Pulmonary artery endothelial cell (primary cell): Measurements from ENCODE around the gene MPRIP. TPM values are rescaled to one million over a fixed set of nuclear protein-coding genes. Genes with fewer than 3 reads are reported as not detected.

Experiments used
- DNase-seq: peaks from one replicate; pipeline ENCODE4 v3.0.0-alpha.2; 2011; ENCODE audit warnings: low read depth, low spot score
- total RNA-seq: library from RNA; depleted of rRNA; stranded (reverse); fragments of >200 nt; gene quantifications from 2 replicates; pipeline ENCODE4 v1.2.3, GENCODE V29; 2014

The MPRIP gene
- total RNA-seq, 1 donor from 2014 or later: 108 TPM

GRCh38 chr17:17087424-17088015 is 45.3 kb downstream of the MPRIP start:
- no peak for DNase-seq

DNA sequence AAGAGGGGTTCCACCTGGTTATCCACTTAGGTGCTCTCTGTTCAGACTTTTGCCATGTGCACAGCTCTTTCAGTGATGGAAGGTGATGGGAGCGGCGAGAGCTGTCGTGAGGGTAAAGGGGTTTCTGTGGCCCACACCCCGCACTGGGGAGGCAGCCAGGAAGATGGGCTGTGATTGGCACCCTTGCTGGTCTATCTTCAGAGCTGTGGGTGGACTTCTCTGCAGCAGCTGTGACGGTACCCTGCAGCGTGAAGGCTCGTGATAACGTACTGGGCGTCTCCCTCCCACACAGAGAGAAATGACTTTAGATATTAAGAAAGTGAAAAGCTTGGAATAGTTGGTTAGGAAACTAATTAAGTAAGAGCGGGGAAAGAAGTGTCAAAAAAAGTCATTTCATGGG is 45.8 kb downstream of the MPRIP start:
- DNase-seq: no peak

- no peak for DNase-seq
Measured at GRCh38 chr17:17088541-17089525, 46.6 kb downstream of the MPRIP start.

DNA sequence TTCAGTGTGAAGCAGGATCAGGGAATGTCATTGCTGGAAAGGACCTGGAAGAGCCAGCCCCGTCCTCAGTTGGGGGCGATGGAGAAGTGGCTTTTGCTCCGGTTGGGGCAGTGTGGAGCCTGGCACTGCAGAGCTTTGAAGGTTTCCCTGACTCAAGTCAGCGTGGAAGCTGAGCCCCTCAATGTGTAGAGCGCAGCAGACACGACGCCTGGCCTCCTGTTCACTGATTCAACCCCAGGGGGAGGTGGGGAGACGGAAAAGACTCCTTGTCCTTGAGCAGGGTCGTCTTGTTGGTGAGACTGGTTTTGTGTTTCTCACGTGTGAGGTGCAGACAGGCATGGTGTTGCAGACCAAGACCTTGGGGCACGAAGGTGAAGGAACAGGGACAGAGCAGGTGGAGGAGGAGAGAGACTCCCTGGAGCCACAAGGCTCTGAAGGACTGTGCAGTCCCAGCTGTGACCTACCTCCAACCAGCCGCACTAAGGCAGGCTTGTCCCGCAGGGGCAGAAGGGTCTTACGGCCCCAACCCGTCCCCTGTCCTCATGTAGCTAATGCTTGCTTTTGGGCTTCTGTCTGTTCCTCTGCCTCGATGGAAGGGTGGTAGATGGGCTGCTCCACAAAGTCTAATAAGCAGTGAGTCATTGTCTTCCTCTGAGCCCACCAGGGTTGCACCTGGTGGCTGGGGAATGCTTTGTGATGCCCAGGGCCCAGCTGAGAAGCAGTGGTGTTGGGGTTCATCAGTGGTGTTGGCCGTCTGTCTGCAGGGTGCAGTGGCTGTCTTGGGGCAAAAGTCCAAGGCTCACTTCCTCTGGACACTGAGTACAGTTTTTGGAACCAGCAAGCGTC is 47.8 kb downstream of the MPRIP start:
- no peak for DNase-seq

- DNase-seq: no peak
Measured at GRCh38 chr17:17090642-17091103, 48.4 kb downstream of the MPRIP start.

DNA sequence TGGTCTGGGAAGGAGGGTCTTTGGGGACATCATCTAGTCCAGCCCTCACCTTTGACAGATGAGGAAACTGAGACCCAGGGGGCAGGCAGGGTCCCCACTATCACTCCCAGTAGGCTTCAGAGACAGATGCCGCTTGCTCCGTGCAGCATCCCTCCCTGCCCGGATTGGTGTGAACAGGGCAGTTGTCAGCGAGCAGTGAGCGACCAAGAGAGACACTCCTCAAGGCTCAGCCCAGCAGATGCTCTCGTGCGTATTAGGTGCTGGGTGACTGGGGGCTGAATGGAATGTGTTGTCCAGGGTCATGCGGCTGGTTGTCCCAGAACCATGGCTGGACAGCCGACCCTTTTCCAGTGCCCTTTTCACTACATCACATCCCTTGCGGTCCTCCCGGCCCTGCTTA is 49.0 kb downstream of the MPRIP start:
- no peak for DNase-seq

- no peak for DNase-seq
Measured at GRCh38 chr17:17091856-17092756, 49.8 kb downstream of the MPRIP start.

DNA sequence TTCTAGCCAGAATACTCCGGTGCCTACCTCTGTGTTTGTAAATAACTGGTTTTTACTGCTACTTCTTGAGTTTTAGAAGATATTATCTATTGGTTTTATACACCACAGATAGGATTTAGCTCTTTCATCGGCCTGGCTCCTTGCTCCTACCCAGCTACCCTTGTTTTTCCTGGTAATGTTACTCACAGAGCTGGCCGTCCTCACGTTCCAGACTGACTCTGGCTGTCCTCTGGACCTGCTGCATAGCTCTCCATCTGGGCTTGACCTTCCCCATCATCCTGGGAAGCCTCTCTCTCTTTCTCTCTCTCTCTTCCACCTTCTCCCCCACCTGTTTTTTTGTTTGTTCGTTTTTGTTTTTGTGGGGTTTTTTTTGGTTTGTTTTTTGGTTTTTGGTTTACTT is 51.5 kb downstream of the MPRIP start:
- DNase-seq: no peak

GRCh38 chr17:17096438-17097178 is 54.4 kb downstream of the MPRIP start:
- no peak for DNase-seq

DNA sequence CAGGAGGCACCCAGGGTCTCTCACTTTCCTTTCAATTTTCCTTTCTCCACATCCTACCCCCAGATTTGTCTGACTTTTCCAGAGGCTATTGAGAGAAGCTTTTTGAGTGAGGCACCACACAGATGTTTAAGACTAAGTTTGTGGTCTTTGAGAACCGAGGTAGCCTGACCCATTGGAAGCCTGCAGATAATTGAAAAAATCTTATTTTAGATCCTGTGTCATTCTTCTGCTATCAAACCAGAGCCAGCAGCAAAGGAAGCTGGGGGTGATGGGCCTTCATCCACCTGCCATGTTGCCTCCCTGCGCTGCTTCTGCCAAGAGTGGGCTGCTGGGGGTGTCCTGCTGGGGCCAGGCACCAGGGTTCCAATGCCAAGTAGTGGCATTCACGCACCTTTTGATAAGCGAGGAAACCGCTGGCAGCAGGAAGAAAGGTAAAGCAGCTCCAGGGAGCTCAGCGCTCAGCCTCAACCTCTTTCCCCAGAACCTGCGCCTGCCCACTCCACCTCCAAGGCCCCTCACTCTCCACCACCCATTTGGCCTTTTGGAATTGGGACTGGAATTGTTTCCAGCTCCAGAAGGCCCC is 55.6 kb downstream of the MPRIP start:
- no peak for DNase-seq

- no peak for DNase-seq
Measured at GRCh38 chr17:17098551-17099179, 56.4 kb downstream of the MPRIP start.

GRCh38 chr17:17102176-17102575 is 59.9 kb downstream of the MPRIP start:
- no peak for DNase-seq

GRCh38 chr17:17103160-17103559 is 60.9 kb downstream of the MPRIP start:
- no peak for DNase-seq

GRCh38 chr17:17104036-17104435 is 61.8 kb downstream of the MPRIP start:
- DNase-seq: no peak

- no peak for DNase-seq
Measured at GRCh38 chr17:17104494-17104893, 62.2 kb downstream of the MPRIP start.

- DNase-seq: no peak
Measured at GRCh38 chr17:17105976-17106375, 63.7 kb downstream of the MPRIP start.

DNA sequence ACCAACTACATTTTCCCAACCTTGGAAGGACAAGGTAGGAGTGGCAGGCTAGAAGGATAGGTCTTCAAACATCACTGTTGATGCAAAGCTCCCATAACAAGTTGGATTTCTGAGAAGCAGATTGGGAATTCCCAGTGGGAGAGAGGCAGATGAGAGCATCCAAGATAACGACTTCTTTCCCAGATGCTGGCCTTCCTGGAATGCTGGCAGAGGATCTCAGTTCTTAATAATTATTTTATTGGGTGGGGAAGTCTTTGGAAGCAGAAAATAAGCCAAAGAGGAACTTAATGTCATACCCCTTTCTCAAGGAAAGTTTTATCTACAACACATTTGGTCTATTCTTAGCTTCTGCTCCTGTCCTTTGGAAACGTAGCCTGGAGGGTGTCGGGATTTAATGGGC is 64.5 kb downstream of the MPRIP start:
- DNase-seq: no peak

DNA sequence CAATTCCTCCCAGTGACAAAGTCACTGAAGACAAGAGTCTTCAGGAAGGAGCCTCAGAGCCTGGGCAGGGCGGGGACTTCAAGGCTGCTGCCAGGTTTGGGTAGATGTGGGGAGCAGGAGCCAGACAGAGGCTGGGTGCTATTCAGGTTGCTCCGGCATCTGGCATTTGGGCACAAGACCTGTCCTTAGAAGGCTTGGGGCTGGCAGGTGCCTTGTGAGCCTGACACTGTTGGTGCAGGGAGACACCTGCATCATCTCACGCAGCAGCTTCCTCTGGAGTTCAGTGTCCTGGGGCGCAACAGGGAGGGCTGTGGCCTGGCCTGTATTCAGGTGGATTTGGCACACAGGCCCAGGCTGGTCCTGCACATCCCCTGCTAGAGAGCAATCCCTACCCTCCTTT is 65.0 kb downstream of the MPRIP start:
- DNase-seq: no peak

- no peak for DNase-seq
Measured at GRCh38 chr17:17107891-17108431, 65.7 kb downstream of the MPRIP start.
